Testis (tissue), 2 donors: Measurements from ENCODE around the gene ANP32B.

Source experiments
- CTCF ChIP-seq, 3 experiments: fragments of 450-650 bp in 2 of 3; fragments of 200-600 bp in 1 of 3; sonication (generic) in 1 of 3; IDR thresholded peaks; one replicate each; pipeline ENCODE4 v1.5.1; 2016 to 2019; ENCODE audit warnings: antibody characterized with exemption in 3 of 3, mild to moderate bottlenecking in 2 of 3, moderate library complexity in 1 of 3
- POLR2A ChIP-seq: fragments of 450-650 bp; IDR thresholded peaks from one replicate; pipeline ENCODE4 v1.6.1; 2017; ENCODE audit warnings: antibody characterized with exemption, mild to moderate bottlenecking, moderate library complexity

GRCh38 chr9:97990259-97990658 is 7.1 kb downstream of the ANP32B start:
- TF ChIP-seq CTCF (IDR thresholded peaks at IDR 0.05) = no peak
- TF ChIP-seq POLR2A = no peak
